ENCODE data around the gene TOR1AIP1. TPM values are rescaled to one million over a fixed set of nuclear protein-coding genes. Genes with fewer than 3 reads are reported as not detected.
"Not testable (repeated sequence)": the region's sequence is repeated elsewhere in the genome, so short reads cannot be mapped to it uniquely, and the experiment has no call there.

The TOR1AIP1 gene
- polyA plus RNA-seq, 2 of the 4 experiments (the other 2 are of a cell fraction): 31.3 to 38.4 TPM

- TF ChIP-seq POLR2AphosphoS2 (conservative IDR thresholded peaks at IDR 0.05; ENCODE audit: low read length): no peak
- no peak for TF ChIP-seq HMGXB4 (CRISPR knock-in tag; IDR thresholded peaks at IDR 0.05; ENCODE audit: borderline replicate concordance)
- TF ChIP-seq ESRRA (IDR thresholded peaks at IDR 0.05; ENCODE audit: borderline replicate concordance, low read length): no peak
- no peak for TF ChIP-seq HEYL (CRISPR knock-in tag; IDR thresholded peaks at IDR 0.05)
- TF ChIP-seq MYC (IDR thresholded peaks at IDR 0.05; ENCODE audit: borderline replicate concordance, low read length): no peak; the same call in 1 of the 2 replicates
- TF ChIP-seq RARB (CRISPR knock-in tag; IDR thresholded peaks at IDR 0.05): no peak
- no peak for TF ChIP-seq NFE2L2 (conservative IDR thresholded peaks at IDR 0.05; ENCODE audit: low read length)
- TF ChIP-seq BHLHE40 (IDR thresholded peaks at IDR 0.05; ENCODE audit: low read depth, low read length): no peak
- TF ChIP-seq FOSB (CRISPR knock-in tag; IDR thresholded peaks at IDR 0.05): no peak
- no peak for TF ChIP-seq HES2 (IDR thresholded peaks at IDR 0.05)
- TF ChIP-seq ZSCAN20 (CRISPR knock-in tag; IDR thresholded peaks at IDR 0.05): no peak
- TF ChIP-seq ZFP36 (IDR thresholded peaks at IDR 0.05; ENCODE audit: borderline replicate concordance, partially characterized antibody): no peak
- no peak for TF ChIP-seq ZNF302 (CRISPR knock-in tag; IDR thresholded peaks at IDR 0.05)
- peak; percentile 89 for TF ChIP-seq POLR2A (IDR thresholded peaks at IDR 0.05; ENCODE audit: low read length)
- peak in 1 of 2 experiments; percentile 47; a peak in 2 of 4 replicates for TF ChIP-seq CEBPB (IDR thresholded peaks at IDR 0.05)
- peak; percentile 41 for TF ChIP-seq CHD2 (IDR thresholded peaks at IDR 0.05; ENCODE audit: low read length, partially characterized antibody)
- no peak for TF ChIP-seq USF2 (IDR thresholded peaks at IDR 0.05)
- no peak for TF ChIP-seq KDM1A (IDR thresholded peaks at IDR 0.05; ENCODE audit: low read depth)
- TF ChIP-seq CBX2 (IDR thresholded peaks at IDR 0.05; ENCODE audit: borderline replicate concordance, low read depth): no peak
- no peak for TF ChIP-seq ATOH8 (CRISPR knock-in tag; IDR thresholded peaks at IDR 0.05; ENCODE audit: low read depth)
- peak; percentile 38; the same call in 1 of the 2 replicates for TF ChIP-seq GATA3 (IDR thresholded peaks at IDR 0.05; ENCODE audit: borderline replicate concordance)
- TF ChIP-seq TFCP2L1 (CRISPR knock-in tag; IDR thresholded peaks at IDR 0.05): peak; percentile 21; the same call in 1 of the 2 replicates
- TF ChIP-seq HDAC2 (IDR thresholded peaks at IDR 0.05): no peak
- TF ChIP-seq EHMT2 (IDR thresholded peaks at IDR 0.05; ENCODE audit: low read depth): no peak
- peak; percentile 50 for TF ChIP-seq MAFK (IDR thresholded peaks at IDR 0.05; ENCODE audit: partially characterized antibody)
- TF ChIP-seq PBX3 (IDR thresholded peaks at IDR 0.05): peak; percentile 48
- TF ChIP-seq RNF2 (IDR thresholded peaks at IDR 0.05; ENCODE audit: borderline replicate concordance, low read depth): no peak
- no peak for TF ChIP-seq HOXB13 (CRISPR knock-in tag; IDR thresholded peaks at IDR 0.05; ENCODE audit: low read depth)
- peak; percentile 37; the same call in 1 of the 2 replicates for TF ChIP-seq ZC3H11A (IDR thresholded peaks at IDR 0.05)
These were observed at the start of gene TOR1AIP1 (continued) for GRCh38 chr1:179882253-179883039.

GRCh38 chr1:179836686-179837445, 45.2 kb upstream of the TOR1AIP1 start:
- ATAC-seq; H3K27ac ChIP-seq; H3K9me3 ChIP-seq; DNase-seq (ENCODE audit: low read depth in 1 of 2, low spot score in 1 of 2); FAIRE-seq; H3K4me2 ChIP-seq; H3K4me1 ChIP-seq; H3K4me3 ChIP-seq; POLR2A ChIA-PET: not testable (repeated sequence)
- CTCF ChIA-PET: interaction anchor here (0.8 to 3.8 kb wide), 6 partner anchors 8 to 31 kb away, joined by 3 to 13 read pairs (median 4); no protein-coding TSS in a partner anchor
- WGBS (ENCODE audit: missing lambda C conversion rate): 92% methylated on average over 29 of the region's 38 CpGs
